NCI-H2227 (cell line): ENCODE measurements around the gene OR8B12.

ENCODE experiments used
- DNase-seq: peaks from one replicate; lab custom pipeline; 2025; ENCODE audit not compliant: unreplicated experiment; lab: John Stamatoyannopoulos, UW

The OR8B12 gene, protein sequence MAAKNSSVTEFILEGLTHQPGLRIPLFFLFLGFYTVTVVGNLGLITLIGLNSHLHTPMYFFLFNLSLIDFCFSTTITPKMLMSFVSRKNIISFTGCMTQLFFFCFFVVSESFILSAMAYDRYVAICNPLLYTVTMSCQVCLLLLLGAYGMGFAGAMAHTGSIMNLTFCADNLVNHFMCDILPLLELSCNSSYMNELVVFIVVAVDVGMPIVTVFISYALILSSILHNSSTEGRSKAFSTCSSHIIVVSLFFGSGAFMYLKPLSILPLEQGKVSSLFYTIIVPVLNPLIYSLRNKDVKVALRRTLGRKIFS

GRCh38 chr11:124543554-124543953 is at the start of gene OR8B12:
OR8B12 (minus strand) TSS chr11:124543654; CDS start chr11:124543654, 0 bp downstream.
- DNase-seq = no peak

GRCh38 chr11:124592627-124593026 is 49.2 kb upstream of the OR8B12 start:
- no peak for DNase-seq

- DNase-seq = no peak
Measured at GRCh38 chr11:124591430-124591829, 48.0 kb upstream of the OR8B12 start.

GRCh38 chr11:124586238-124586860 is 42.9 kb upstream of the OR8B12 start:
- DNase-seq = peak; percentile 56

GRCh38 chr11:124584681-124585372 is 41.4 kb upstream of the OR8B12 start:
- no peak for DNase-seq

DNA sequence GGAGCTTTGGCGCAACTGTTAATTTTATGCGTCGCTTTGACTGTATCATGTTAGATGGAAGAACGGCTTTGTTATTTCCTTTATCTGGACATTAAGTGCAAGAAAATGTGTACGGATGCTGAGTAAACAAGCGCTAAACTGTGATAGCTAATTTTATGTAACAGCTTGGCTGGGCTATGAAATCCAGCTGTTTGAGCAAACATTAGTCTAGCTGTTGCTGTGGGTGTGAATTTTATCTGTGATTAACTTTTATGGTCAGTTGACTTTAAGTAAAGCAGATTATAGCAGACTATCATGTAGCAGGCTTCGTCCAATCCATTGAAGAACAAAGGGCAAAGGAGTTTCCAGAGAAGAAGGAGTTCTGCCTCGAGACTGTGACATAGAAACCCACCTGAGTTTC is 40.3 kb upstream of the OR8B12 start:
- DNase-seq = no peak

DNA sequence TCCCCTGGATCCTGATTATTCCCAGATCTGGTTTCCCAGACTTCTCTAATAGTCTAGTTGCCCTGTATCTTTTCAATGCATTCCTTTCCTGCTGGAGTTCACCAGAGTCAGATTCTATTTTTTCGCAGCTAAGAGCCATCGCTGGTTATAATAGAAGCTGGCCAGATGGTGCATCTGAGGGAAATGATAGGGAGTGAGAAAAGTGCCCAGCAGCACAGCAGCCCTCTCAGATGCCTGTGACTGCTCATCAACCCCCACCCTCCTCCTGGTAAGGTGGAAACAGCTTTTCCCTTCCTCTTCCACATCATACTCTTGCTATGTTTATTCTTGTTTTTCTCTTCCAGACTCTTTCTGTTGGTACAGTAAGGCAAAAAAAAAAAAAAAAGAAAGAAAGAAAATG is 39.1 kb upstream of the OR8B12 start:
- peak; percentile 1 for DNase-seq

DNA sequence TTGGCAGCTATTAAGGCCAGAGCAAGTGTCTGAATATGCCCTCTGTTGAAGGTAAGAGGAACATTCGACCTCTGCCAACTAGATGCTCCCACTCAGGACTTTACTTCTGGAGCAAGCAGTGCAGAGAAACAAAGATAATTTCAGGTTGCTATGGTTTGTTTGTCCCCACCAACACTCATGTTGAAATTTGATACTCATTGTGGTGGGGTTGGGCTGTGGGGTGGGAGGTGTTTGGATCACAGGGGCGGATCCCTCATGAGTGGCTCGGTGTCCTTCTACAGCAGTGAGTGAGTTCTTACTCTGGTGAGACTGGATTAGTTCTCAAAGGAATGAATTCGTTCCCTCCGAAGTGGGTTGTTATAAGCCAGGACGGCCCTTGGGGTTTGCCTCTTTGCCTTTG is 38.4 kb upstream of the OR8B12 start:
- no peak for DNase-seq

DNA sequence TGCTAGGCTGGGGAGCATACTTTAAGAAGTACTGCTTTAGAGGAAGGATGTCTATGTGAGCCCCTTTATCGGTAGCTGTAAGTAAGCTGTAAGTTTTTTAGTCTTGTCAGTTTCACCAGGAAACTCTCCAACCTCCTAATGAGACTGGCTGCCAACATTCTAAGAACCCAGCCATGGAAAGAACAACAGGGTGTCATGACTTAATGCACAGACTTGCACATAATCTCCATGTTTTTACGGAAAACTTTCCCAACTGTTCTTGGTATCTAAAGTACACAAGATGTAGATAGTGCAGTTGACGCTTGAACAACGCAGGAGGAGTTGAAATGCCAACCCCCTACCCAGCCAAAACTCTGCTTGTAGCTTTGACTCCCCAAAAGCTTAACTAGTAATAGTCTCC is 35.3 kb upstream of the OR8B12 start:
- no peak for DNase-seq

GRCh38 chr11:124577716-124578427 is 34.4 kb upstream of the OR8B12 start:
- no peak for DNase-seq

- no peak for DNase-seq
Measured at GRCh38 chr11:124570160-124570559, 26.7 kb upstream of the OR8B12 start.

- DNase-seq = no peak
Measured at GRCh38 chr11:124569697-124570096, 26.2 kb upstream of the OR8B12 start, which contains the start of gene OR8A1. OR8A1 (plus strand) TSS chr11:124569997; CDS start chr11:124570120, 123 bp downstream.

- DNase-seq = no peak
Measured at GRCh38 chr11:124556828-124557227, 13.4 kb upstream of the OR8B12 start.

GRCh38 chr11:124551987-124552386 is 8.5 kb upstream of the OR8B12 start:
- no peak for DNase-seq

GRCh38 chr11:124551189-124551588 is 7.7 kb upstream of the OR8B12 start:
- DNase-seq = no peak

DNA sequence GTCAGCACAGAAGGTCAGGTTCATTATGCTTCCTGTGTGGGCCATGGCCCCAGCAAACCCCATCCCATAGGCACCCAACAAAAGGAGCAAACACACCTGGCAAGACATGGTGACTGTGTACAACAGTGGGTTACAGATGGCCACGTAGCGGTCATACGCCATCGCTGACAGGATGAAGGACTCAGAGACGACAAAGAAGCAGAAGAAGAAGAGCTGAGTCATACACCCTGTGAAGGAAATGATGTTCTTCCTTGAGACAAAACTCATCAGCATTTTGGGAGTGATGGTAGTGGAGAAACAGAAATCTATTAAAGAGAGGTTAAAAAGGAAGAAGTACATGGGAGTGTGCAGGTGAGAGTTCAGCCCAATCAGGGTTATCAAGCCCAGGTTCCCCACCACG is 309 bp downstream of the OR8B12 start:
- DNase-seq = no peak

DNA sequence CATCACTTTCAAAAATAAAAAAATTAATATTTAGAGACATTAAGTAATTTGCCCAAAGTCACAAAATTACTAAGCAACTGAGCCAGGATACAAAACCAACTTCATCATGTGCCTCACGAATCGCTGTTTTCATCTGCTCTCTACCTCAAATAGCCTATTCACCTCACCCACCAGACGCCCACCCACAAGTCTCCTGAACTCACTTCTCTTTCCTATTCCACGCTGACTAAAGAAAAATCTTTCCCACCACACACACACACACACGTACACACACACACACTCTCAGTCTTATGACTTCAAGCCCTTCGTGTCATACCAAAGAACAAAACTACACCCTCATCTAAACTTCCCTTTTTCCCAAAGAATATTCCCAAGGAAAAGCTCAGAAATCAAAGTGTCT is 2.2 kb downstream of the OR8B12 start:
- no peak for DNase-seq

- DNase-seq = no peak
Measured at GRCh38 chr11:124538019-124538418, 5.4 kb downstream of the OR8B12 start.

GRCh38 chr11:124536520-124536919 is 6.9 kb downstream of the OR8B12 start:
- no peak for DNase-seq

DNA sequence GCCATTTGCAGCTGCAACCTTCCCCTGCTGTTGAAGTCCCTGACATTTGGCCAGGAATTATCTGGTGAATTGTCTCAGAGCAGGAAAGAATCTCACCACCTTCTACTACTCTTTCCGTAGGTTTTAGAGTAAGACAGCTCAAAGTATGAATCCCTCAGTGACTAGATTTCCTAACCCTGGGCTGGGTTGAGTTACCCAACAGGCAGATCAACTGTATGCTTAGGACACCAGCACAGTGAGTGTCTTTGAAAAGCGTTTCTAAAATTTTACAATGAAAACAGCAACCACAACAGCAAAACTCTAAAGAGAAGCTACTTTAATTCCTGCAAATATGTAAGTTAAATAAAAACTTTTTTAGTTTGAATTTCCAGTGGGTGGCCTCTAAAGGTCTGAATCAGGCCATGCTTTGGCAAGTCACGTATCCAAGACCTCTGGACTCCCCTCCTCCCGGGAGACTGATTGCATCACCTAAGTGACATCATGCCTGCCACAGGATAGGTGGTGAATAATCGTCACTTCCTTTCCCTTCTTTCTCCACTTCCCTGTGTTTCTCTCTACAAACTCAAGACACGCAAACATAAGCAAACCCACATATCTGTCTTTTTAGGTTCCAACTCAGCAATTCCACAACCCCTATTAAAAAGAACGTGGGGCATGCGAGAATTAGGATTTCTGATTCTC is 7.8 kb downstream of the OR8B12 start:
- DNase-seq = no peak

DNA sequence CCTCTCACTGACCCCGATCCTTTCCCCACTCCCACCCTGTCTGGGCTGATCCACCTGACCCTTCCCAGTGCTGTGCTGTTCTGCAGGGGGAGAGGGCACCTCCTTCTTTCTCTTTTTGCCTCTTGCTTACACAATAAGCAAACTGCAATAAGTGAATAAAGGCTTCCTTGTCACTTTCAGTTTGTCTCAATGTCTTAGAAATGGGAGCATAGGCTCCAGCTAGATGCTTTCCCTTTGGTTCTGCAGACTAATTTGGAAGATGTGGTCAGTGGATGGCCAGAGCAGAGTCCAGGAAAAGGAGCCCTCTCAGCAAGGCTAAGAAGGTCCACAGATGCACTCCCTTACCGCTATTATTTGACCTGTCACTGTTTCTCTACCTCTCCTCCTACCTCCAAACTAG is 9.4 kb downstream of the OR8B12 start:
- DNase-seq = no peak
